GM12865 (cell line): ENCODE data around the gene PTPRN2.

Experiments
- DNase-seq: peaks from one replicate; pipeline ENCODE4 v3.0.0; 2010; ENCODE audit warnings: low read depth
- H3K4me3 ChIP-seq: 2 replicates; pipeline ENCODE4 v1.5.1; 2011; ENCODE audit warnings: mild to moderate bottlenecking, low read depth, low read length, control low read depth
- CTCF ChIP-seq: IDR thresholded peaks from 2 replicates; pipeline ENCODE4 v1.5.1; 2011; ENCODE audit warnings: low read length, control low read depth, low read depth, inconsistent platforms; ENCODE audit not compliant: insufficient read depth; ENCODE audit errors: missing control alignments

The PTPRN2 gene

GRCh38 chr7:158076215-158076614 is 511.4 kb downstream of the PTPRN2 start:
- TF ChIP-seq CTCF = no peak
- no peak for DNase-seq
- no peak overlapping the region for H3K4me3 ChIP-seq

- H3K4me3 ChIP-seq = no peak overlapping the region
- TF ChIP-seq CTCF = no peak
- DNase-seq = no peak
These were observed 512.0 kb downstream of the PTPRN2 start for GRCh38 chr7:158075633-158076001.

GRCh38 chr7:158074896-158075632 is 512.6 kb downstream of the PTPRN2 start:
- no peak overlapping the region for H3K4me3 ChIP-seq
- DNase-seq = no peak
- TF ChIP-seq CTCF = no peak

- no peak overlapping the region for H3K4me3 ChIP-seq
- no peak for DNase-seq
- no peak for TF ChIP-seq CTCF
These were observed 513.5 kb downstream of the PTPRN2 start for GRCh38 chr7:158073845-158074840.

- H3K4me3 ChIP-seq = no peak overlapping the region
- TF ChIP-seq CTCF = no peak
- DNase-seq = no peak
These were observed 514.5 kb downstream of the PTPRN2 start for GRCh38 chr7:158072991-158073730.

GRCh38 chr7:158070222-158070920 is 517.3 kb downstream of the PTPRN2 start:
- DNase-seq = no peak
- no peak for TF ChIP-seq CTCF

More at GRCh38 chr7:158070222-158070920, 517.3 kb downstream of the PTPRN2 start:
- no peak overlapping the region for H3K4me3 ChIP-seq
